ENCODE data around the gene NUP85.

GRCh38 chr17:75272848-75273184 lies 67.3 kb downstream of the NUP85 start:
- TF ChIP-seq POLR2AphosphoS5 (IDR thresholded peaks at IDR 0.05; ENCODE audit: low read depth, low read length) = no peak
- no peak for TF ChIP-seq SIN3A (IDR thresholded peaks at IDR 0.05; ENCODE audit: borderline replicate concordance, insufficient read depth, low read length)
- TF ChIP-seq REST (IDR thresholded peaks at IDR 0.05; ENCODE audit: insufficient read depth in 1 of 2, low read depth in 2 of 2, low read length in 2 of 2) = no peak
